GM12878 (cell line): ENCODE results near the gene WNK2. TPM values are rescaled to one million over a fixed set of nuclear protein-coding genes. Genes with fewer than 3 reads are reported as not detected.

Experiments
- ATAC-seq: fragments of 200-7000 bp; cut with Tn5 transposase; 3 replicates; pipeline ENCODE4 v1.9.1; 2020; ENCODE audit warnings: mild to moderate bottlenecking, moderate library complexity
- BruUV-seq: library from RNA; stranded (reverse); fragments of 400-500 nt; replicated peaks from 2 replicates; lab custom pipeline; 2021; lab: Mats Ljungman, UMichigan
- CTCF ChIA-PET: fragments of 300-600 bp; sonication (Branson Sonifier 250); formaldehyde crosslinking; extraction: SDS; loops from one replicate; lab custom pipeline; 2021; ENCODE audit warnings: inconsistent platforms; lab: Yijun Ruan, JAX
- POLR2A ChIA-PET: fragments of 350-600 bp; formaldehyde crosslinking; extraction: SDS; loops from one replicate; lab custom pipeline; 2021; ENCODE audit warnings: inconsistent platforms; lab: Charles Lee
- RAD21 ChIA-PET: fragments of 300-600 bp; sonication (Branson Sonifier 250); formaldehyde crosslinking; loops from one replicate; lab custom pipeline; 2023; ENCODE audit warnings: antibody characterized with exemption; ENCODE audit not compliant: unreplicated experiment; lab: Charles Lee
- SMC1A ChIA-PET: fragments of 300-600 bp; sonication (Branson Sonifier 250); formaldehyde crosslinking; loops from one replicate; lab custom pipeline; 2023; ENCODE audit not compliant: unreplicated experiment, uncharacterized antibody; lab: Charles Lee
- DNase-seq: peaks from one replicate; pipeline ENCODE4 v3.0.0-alpha.2; 2011; ENCODE audit warnings: low read depth, low spot score
- FAIRE-seq: peaks from 3 replicates; lab custom pipeline; 2011; peaks lifted over from hg19 to GRCh38; lab: Jason Lieb, UNC
- H2AFZ ChIP-seq: 2 replicates; pipeline ENCODE4 v1.6.0; 2011; ENCODE audit warnings: low read depth, low read length, control low read depth; ENCODE audit not compliant: control insufficient read depth
- H3K27ac ChIP-seq: 2 replicates; pipeline ENCODE4 v1.5.1; 2011; ENCODE audit warnings: control low read depth; ENCODE audit not compliant: control insufficient read depth, insufficient read depth
- H3K27me3 ChIP-seq, 2 experiments: replicated peaks in 1 of 2; 2 replicates each; pipeline versions ENCODE4 v1.6.0 to v1.6.1; 2011; ENCODE audit warnings: low read length in 1 of 2; ENCODE audit not compliant: control insufficient read depth in 2 of 2, insufficient read depth in 2 of 2
- H3K36me3 ChIP-seq, 2 experiments: 2 replicates each; pipeline ENCODE4 v1.5.1; 2011; ENCODE audit warnings: low read length in 1 of 2; ENCODE audit not compliant: control insufficient read depth in 2 of 2, insufficient read depth in 2 of 2
- H3K4me1 ChIP-seq: 2 replicates; pipeline ENCODE4 v1.6.1; 2011; ENCODE audit warnings: mild to moderate bottlenecking, low read length, moderate library complexity, mixed read lengths; ENCODE audit not compliant: control insufficient read depth, insufficient read depth
- H3K4me2 ChIP-seq: 2 replicates; pipeline ENCODE4 v1.6.0; 2011; ENCODE audit warnings: control low read depth; ENCODE audit not compliant: control insufficient read depth, insufficient read depth
- H3K4me3 ChIP-seq: fragments of 200-600 bp; sonication (generic); 2 replicates; pipeline ENCODE4 v1.5.1; 2016
- H3K79me2 ChIP-seq: 2 replicates; pipeline ENCODE4 v1.6.0; 2011; ENCODE audit warnings: low read length; ENCODE audit not compliant: control insufficient read depth, insufficient read depth
- H3K9ac ChIP-seq: 2 replicates; pipeline ENCODE4 v1.8.0; 2011; ENCODE audit warnings: low read length, control low read depth, mixed read lengths; ENCODE audit not compliant: control insufficient read depth, insufficient read depth
- H3K9me3 ChIP-seq: replicated peaks from 3 replicates; pipeline ENCODE4 v1.5.1; 2011; ENCODE audit warnings: mild to moderate bottlenecking, low read length; ENCODE audit not compliant: control insufficient read depth, insufficient read depth
- H4K20me1 ChIP-seq: 2 replicates; pipeline ENCODE4 v1.6.0; 2011; ENCODE audit not compliant: control insufficient read depth, insufficient read depth
- CREB1 ChIP-seq: IDR thresholded peaks from 2 replicates; pipeline ENCODE4 v1.6.1; 2012; ENCODE audit warnings: low read depth, mild to moderate bottlenecking, inconsistent platforms
- GATAD2B ChIP-seq: fragments of 450-650 bp; conservative IDR thresholded peaks from 2 replicates; pipeline ENCODE4 v1.6.1; 2017; ENCODE audit warnings: low read depth, mild to moderate bottlenecking, moderate library complexity
- HCFC1 ChIP-seq: fragments of 150-350 bp; IDR thresholded peaks from 2 replicates; pipeline ENCODE4 v1.6.1; 2014; ENCODE audit warnings: low read length
- IKZF2 ChIP-seq, 2 experiments: fragments of 450-650 bp; IDR thresholded peaks; 2 replicates each; pipeline ENCODE4 v1.6.1; 2017; ENCODE audit warnings: mild to moderate bottlenecking in 2 of 2, moderate library complexity in 2 of 2
- MXI1 ChIP-seq: fragments of 150-350 bp; IDR thresholded peaks from 2 replicates; pipeline ENCODE4 v1.6.1; 2011; ENCODE audit warnings: low read depth, mild to moderate bottlenecking, inconsistent platforms, low read length, improper control_type of control experiment
- MYC ChIP-seq: IDR thresholded peaks from 2 replicates; pipeline ENCODE4 v1.6.1; 2011; ENCODE audit warnings: mild to moderate bottlenecking, low read length, moderate library complexity, inconsistent platforms; ENCODE audit not compliant: insufficient read depth, insufficient replicate concordance, insufficient read length, severe bottlenecking
- RAD51 ChIP-seq: fragments of 450-650 bp; IDR thresholded peaks from 2 replicates; pipeline ENCODE4 v1.6.1; 2016; ENCODE audit warnings: moderate library complexity, mild to moderate bottlenecking, inconsistent platforms
- SIN3A ChIP-seq: IDR thresholded peaks from 2 replicates; pipeline ENCODE4 v1.6.1; 2012; ENCODE audit warnings: low read depth, low read length, improper control_type of control experiment
- SMAD5 ChIP-seq: IDR thresholded peaks from 2 replicates; pipeline ENCODE4 v1.6.1; 2016; ENCODE audit warnings: antibody characterized with exemption, low read depth
- WGBS: methylation state at CpG from one replicate; pipeline ENCODE4 v1.1.6; 2016; ENCODE audit warnings: low lambda C conversion rate; ENCODE audit not compliant: insufficient replicate concordance, insufficient coverage; ENCODE audit errors: missing lambda C conversion rate; 5-methylcytosine and 5-hydroxymethylcytosine counted together
- in situ Hi-C: fragments of 300-500 bp; cut with MboI; formaldehyde crosslinking; loops from 9 replicates; pipeline ENCODE4 v1.14.3; 2018; ENCODE audit warnings: mixed read lengths
- intact Hi-C: fragments of 100-400 bp; cut with micrococcal nuclease; formaldehyde crosslinking; loops from one replicate; pipeline ENCODE4 v1.14.2; 2022; ENCODE audit not compliant: unreplicated experiment
- polyA plus RNA-seq, 11 experiments: library from polyadenylated mRNA; depleted of rRNA in 4 of 11; unstranded in 6 of 11; stranded (reverse) in 5 of 11; fragments of >200 nt; fragmentation: Nextera tagmentation in 4 of 11; fragmentation: Illumina TruSeq in 1 of 11; extraction: Ambion mirVana in 4 of 11; extraction: Trizol in 1 of 11; gene quantifications; 1 replicate in 1 of 11; 2 replicates in 10 of 11; pipeline versions ENCODE4 v1.2.1 to v1.2.3, GENCODE V29; 2011 to 2016; ENCODE audit warnings: inconsistent platforms in 2 of 11, missing spikeins in 2 of 11, low read depth in 1 of 11
- total RNA-seq, 4 experiments: library from RNA; depleted of rRNA in 3 of 4; stranded (reverse); fragments of >200 nt in 3 of 4; fragmentation: Illumina TruSeq in 1 of 4; extraction: Trizol in 1 of 4; gene quantifications; 2 replicates each; pipeline versions ENCODE4 v1.2.1 to v1.2.3, GENCODE V29; 2013 to 2021

Gene WNK2
- total and polyA plus RNA-seq, 10 of the 15 experiments (the other 5 are each of a cell fraction or from before 2014, with no cell fraction given) = 0.15 TPM; not detected in 9

GRCh38 chr9:93182572-93182971 is 1.4 kb upstream of the WNK2 start:
- Histone ChIP-seq H3K4me3 (no peak overlapping the region), H3K4me1 (no peaks in the 10 kb centered on the region), H3K79me2 (no peaks in the 10 kb centered on the region), H4K20me1 (no peaks in the 10 kb centered on the region), H3K27me3 (peaks cover 8 to 12% of the 10 kb centered on the region in 2 experiments; a peak in 3 of 4 replicates), H3K4me2 (no peak overlapping the region), H3K27ac (no peak overlapping the region), H3K36me3 (no peaks in the 10 kb centered on the region), H3K9ac (no peak overlapping the region), H2AFZ (no peak overlapping the region), H3K9me3 (no peaks in the 10 kb centered on the region)
- intact Hi-C loops = no loop called here
- ChIA-PET RAD21 (no interaction called here), SMC1A (no interaction called here), CTCF (interaction anchor here (0.6 kb wide), 1 partner anchor 173 kb away, joined by 4 read pairs; no protein-coding TSS in a partner anchor), POLR2A (no interaction called here)
- DNase-seq (no peak), FAIRE-seq (no peak), ATAC-seq (no peak)
- 40% methylated on average over 6 of the region's 6 CpGs for WGBS
- no TSS peak for BruUV-seq
- TF ChIP-seq HCFC1 (no peak), RAD51 (no peak), CREB1 (no peak)
- in situ Hi-C loops = no loop called here

GRCh38 chr9:93183131-93183662 is 742 bp upstream of the WNK2 start:
- TF ChIP-seq IKZF2 (IDR thresholded peaks at IDR 0.05) (no peak), MYC (no peak), MXI1 (no peak), GATAD2B (no peak), SIN3A (no peak), SMAD5 (no peak)
- Histone ChIP-seq H2AFZ (no peak overlapping the region), H3K9me3 (no peaks in the 10 kb centered on the region), H3K36me3 (no peaks in the 10 kb centered on the region), H3K4me3 (no peak overlapping the region), H3K4me2 (peak overlapping the region; percentile 42; the same call in 1 of the 2 replicates), H3K79me2 (no peaks in the 10 kb centered on the region), H3K27ac (no peak overlapping the region), H3K9ac (no peak overlapping the region), H4K20me1 (no peaks in the 10 kb centered on the region), H3K4me1 (no peaks in the 10 kb centered on the region), H3K27me3 (peaks cover 8 to 12% of the 10 kb centered on the region in 2 experiments; a peak in 3 of 4 replicates)
- no peak for ATAC-seq
- no peak for DNase-seq
- ChIA-PET SMC1A (no interaction called here), RAD21 (no interaction called here), CTCF (interaction anchor here (0.6 kb wide), 1 partner anchor 174 kb away, joined by 4 read pairs; no protein-coding TSS in a partner anchor), POLR2A (no interaction called here)
- 39% methylated on average over 5 of the region's 5 CpGs for whole genome bisulfite sequencing
- no TSS peak for BruUV-seq
- in situ Hi-C loops = no loop called here
- FAIRE-seq = no peak
- intact Hi-C loops = no loop called here
